Posterior vena cava (tissue), 2 donors: ENCODE results near the gene HCFC2. TPM values are rescaled to one million over a fixed set of nuclear protein-coding genes. Genes with fewer than 3 reads are reported as not detected.

Experiments
- DNase-seq: peaks from one replicate; pipeline ENCODE4 v3.0.0-alpha.2; 2020; ENCODE audit warnings: low spot score
- intact Hi-C, 2 donors: fragments of 100-400 bp; cut with DNase I; formaldehyde crosslinking; loops; one replicate each; pipeline versions ENCODE4 v1.14.1 to v1.14.2; 2022 to 2023
- total RNA-seq, 2 donors: library from RNA; stranded (reverse); fragmentation: NEBNext Ultra II Directional; extraction: Animal tissue kit (Norgen Biotek cat#: 25700); gene quantifications; one replicate each; pipeline ENCODE4 v1.2.1, GENCODE V29; 2021
- donor health status: DM: yes; HTN: yes; CAD: no.
- donor health status: DM: yes; HTN: yes; CAD: no.

HCFC2 gene
- total RNA-seq, 2 donors from 2014 or later = 25.1 to 25.2 TPM

GRCh38 chr12:104055686-104056388 is 8.5 kb upstream of the HCFC2 start:
- DNase-seq = no peak
- intact Hi-C loops = no loop called here

- no peak for DNase-seq
- intact Hi-C loops = no loop called here
Measured at GRCh38 chr12:104056419-104056972, 7.8 kb upstream of the HCFC2 start.

- intact Hi-C loops = no loop called here
- DNase-seq = no peak
Measured at GRCh38 chr12:104057771-104058197, 6.5 kb upstream of the HCFC2 start.

- no peak for DNase-seq
- intact Hi-C loops = no loop called here
Measured at GRCh38 chr12:104058802-104059201, 5.5 kb upstream of the HCFC2 start.

- no peak for DNase-seq
- intact Hi-C loops = loop anchor here in 1 of 2 donors (10.0 kb wide), 1 partner anchor 95 kb away; the partner anchor contains the start of gene TDG
Measured at GRCh38 chr12:104059963-104060362, 4.4 kb upstream of the HCFC2 start.

GRCh38 chr12:104060791-104061190 is 3.5 kb upstream of the HCFC2 start:
- DNase-seq = no peak
- intact Hi-C loops = loop anchor here in 1 of 2 donors (10.0 kb wide), 1 partner anchor 96 kb away; the partner anchor contains the start of gene TDG

GRCh38 chr12:104063712-104064030 is 660 bp upstream of the HCFC2 start:
- DNase-seq = no peak
- intact Hi-C loops = loop anchor here in 1 of 2 donors (10.0 kb wide), 1 partner anchor 99 kb away; the partner anchor contains the start of gene TDG

GRCh38 chr12:104064842-104065427 is 604 bp downstream of the HCFC2 start:
- intact Hi-C loops = loop anchor here in 1 of 2 donors (10.0 kb wide), 1 partner anchor 100 kb away; the partner anchor contains the start of gene TDG
- no peak for DNase-seq

- DNase-seq = no peak
- intact Hi-C loops = no loop called here
Measured at GRCh38 chr12:104072099-104072498, 7.8 kb downstream of the HCFC2 start.

- intact Hi-C loops = no loop called here
- no peak for DNase-seq
Measured at GRCh38 chr12:104073699-104074098, 9.4 kb downstream of the HCFC2 start.

- no peak for DNase-seq
Measured at GRCh38 chr12:104079024-104079423, 14.7 kb downstream of the HCFC2 start.

GRCh38 chr12:104080764-104081163 is 16.4 kb downstream of the HCFC2 start:
- intact Hi-C loops = no loop called here

More at GRCh38 chr12:104079024-104079423, 14.7 kb downstream of the HCFC2 start:
- intact Hi-C loops = no loop called here

GRCh38 chr12:104083769-104084475 is 19.6 kb downstream of the HCFC2 start:
- no peak for DNase-seq
- intact Hi-C loops = no loop called here

More at GRCh38 chr12:104080764-104081163, 16.4 kb downstream of the HCFC2 start:
- DNase-seq = no peak

GRCh38 chr12:104090685-104091084 is 26.4 kb downstream of the HCFC2 start:
- no peak for DNase-seq
- intact Hi-C loops = no loop called here

- no peak for DNase-seq
- intact Hi-C loops = no loop called here
Measured at GRCh38 chr12:104091136-104091535, 26.8 kb downstream of the HCFC2 start.

GRCh38 chr12:104094284-104094683 is 30.0 kb downstream of the HCFC2 start:
- DNase-seq = no peak
- intact Hi-C loops = no loop called here

- no peak for DNase-seq
- intact Hi-C loops = no loop called here
Measured at GRCh38 chr12:104095289-104095688, 31.0 kb downstream of the HCFC2 start.

GRCh38 chr12:104097954-104098353 is 33.6 kb downstream of the HCFC2 start:
- intact Hi-C loops = no loop called here
- no peak for DNase-seq

GRCh38 chr12:104105461-104105860 is 41.1 kb downstream of the HCFC2 start:
- no peak for DNase-seq
- intact Hi-C loops = loop anchor here in 1 of 2 donors (10.0 kb wide), 1 partner anchor 221 kb away; no protein-coding TSS in a partner anchor

- intact Hi-C loops = loop anchor here in 1 of 2 donors (10.0 kb wide), 1 partner anchor 222 kb away; no protein-coding TSS in a partner anchor
- no peak for DNase-seq
Measured at GRCh38 chr12:104106965-104107364, 42.6 kb downstream of the HCFC2 start.
